Measurements from ENCODE around the gene RCAN2.

- TF ChIP-seq CTCF (IDR thresholded peaks at IDR 0.05), result no peak
- TF ChIP-seq POLR2A (IDR thresholded peaks at IDR 0.05), result no peak
- TF ChIP-seq POLR2AphosphoS5 (IDR thresholded peaks at IDR 0.05), result no peak
These were observed 48.6 kb upstream of the RCAN2 start for GRCh38 chr6:46539866-46540265.
